ENCODE measurements around the gene PYGM. TPM values are rescaled to one million over a fixed set of nuclear protein-coding genes. Genes with fewer than 3 reads are reported as not detected.

Gene PYGM
- total RNA-seq, 1 donor from 2014 or later, result 3.1 TPM

DNA sequence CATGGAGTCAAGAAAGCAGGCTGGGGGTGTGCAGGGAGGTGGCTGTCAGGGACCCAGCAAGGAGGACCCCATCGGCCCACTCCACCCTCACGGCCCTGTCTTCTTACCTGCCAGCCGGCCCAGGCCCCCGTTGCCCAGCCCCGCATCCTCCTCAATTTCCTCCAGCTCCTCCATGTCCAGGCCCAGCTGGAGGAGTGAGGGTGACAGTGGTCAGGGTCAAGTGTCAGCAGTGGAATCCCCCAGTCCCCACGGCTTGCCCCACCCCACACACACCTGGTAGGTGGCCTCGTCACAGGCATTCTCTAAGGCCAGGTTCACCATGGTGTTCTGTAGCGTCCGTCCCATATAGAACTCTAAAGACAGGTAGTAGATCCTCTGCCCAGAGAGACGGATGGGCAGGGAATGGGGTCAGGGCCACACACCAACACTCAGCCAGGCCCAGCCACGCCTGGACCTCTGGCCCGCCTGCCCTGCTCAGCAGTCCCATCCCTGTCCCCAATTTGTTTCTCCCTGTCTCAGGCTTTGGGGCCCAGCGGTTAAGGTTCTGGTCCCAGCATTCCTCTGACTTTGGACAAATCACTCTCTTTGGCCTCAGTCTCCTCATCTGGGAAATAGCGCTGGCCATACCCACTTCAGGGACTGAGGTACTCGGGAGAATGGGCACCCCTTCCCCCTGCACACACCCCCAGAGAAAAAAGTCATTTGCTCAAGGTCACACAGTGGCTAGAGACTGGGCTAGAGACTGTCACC, 1.3 kb downstream of the PYGM start:
- Mint-ChIP-seq H3K27ac (no peak overlapping the region), H3K27me3 (no peaks in the 10 kb centered on the region), H3K36me3 (ENCODE audit: low read depth) (peaks cover 22% of the 10 kb centered on the region), H3K4me3 (no peak overlapping the region), H3K9me3 (no peaks in the 10 kb centered on the region), H3K4me1 (peaks cover 34% of the 10 kb centered on the region)
- intact Hi-C loops (cut with micrococcal nuclease), result no loop called here
- DNase-seq, result no peak

DNA sequence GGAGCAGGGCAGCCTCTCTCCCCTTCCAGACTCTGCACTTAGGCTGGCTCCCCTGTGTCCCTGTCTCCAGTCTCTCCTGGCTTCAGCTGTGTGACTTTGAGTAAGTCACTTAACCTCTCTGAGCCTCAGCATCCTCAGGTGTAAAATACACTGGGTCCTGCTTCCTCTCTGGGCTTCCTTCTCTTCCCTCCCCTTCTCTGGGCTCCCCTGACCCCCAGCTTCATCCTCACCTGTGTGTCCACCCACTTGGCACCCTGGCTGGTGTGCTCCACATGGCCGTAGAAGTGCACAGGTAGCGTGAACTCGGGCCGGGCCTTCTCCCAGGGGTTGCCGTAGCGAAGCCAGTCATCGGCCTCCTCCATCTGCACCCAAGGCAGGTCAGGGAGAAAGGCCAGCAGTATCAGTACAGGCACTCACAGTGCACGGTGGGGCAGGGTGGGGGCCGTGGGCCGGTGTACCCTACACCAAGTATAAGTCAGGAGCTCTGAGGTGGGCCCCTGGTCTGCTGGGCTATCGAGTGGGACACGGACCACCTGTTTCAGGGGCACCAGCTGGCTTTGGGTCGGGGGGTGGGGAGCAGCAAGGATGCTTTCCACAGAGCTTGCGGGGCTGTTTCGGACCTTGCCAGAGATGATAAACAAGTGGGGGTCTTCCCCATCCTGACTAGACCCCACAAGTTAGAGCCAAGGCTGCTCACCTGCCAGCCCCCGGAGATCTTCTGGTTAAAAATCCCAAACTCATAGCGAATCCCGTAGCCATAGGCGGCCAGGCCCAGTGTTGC, 2.0 kb downstream of the PYGM start:
- Mint-ChIP-seq H3K27me3 (no peaks in the 10 kb centered on the region), H3K36me3 (ENCODE audit: low read depth) (peaks cover 18% of the 10 kb centered on the region), H3K4me3 (no peak overlapping the region), H3K27ac (no peak overlapping the region), H3K4me1 (peaks cover 28% of the 10 kb centered on the region), H3K9me3 (no peaks in the 10 kb centered on the region)
- no peak for DNase-seq
- intact Hi-C loops (cut with micrococcal nuclease), result no loop called here

DNA sequence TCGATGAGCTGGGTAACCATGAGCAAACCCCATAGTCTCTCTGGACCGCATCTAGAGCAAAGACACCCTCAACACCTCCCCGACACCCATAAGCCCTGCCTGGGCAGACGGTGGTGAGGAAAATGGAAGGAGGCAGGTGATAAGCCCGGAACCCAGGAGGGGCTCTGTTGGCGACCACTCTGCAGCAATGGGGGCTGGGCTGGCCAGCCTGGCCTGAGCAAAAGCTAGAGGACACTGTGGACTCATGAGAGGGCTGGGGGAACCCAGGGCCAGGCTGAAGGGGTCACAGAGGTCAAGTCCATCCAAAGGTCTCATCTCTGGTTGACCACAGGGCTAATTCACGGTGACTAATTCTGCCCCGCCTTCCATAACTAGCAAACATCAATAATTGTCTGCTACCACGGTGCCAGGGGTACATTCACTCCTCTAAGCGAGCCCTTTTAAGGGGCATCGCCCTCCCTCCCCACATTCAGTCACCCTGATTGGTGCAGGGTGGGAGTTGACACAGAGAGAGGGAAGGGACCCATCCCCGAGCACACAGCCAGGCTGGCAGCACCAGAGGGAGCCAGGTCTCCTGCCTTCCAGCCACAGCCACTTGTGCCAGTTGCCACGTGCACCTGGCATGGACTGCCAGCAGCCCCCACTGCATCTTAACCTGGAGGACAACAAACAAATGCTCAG, 4.0 kb downstream of the PYGM start:
- H3K4me3 Mint-ChIP-seq, result no peak overlapping the region
- H3K9me3 Mint-ChIP-seq, result no peaks in the 10 kb centered on the region
- peaks cover 15% of the 10 kb centered on the region for H3K4me1 Mint-ChIP-seq
- intact Hi-C loops (cut with micrococcal nuclease), result no loop called here
- no peaks in the 10 kb centered on the region for H3K27me3 Mint-ChIP-seq
- H3K27ac Mint-ChIP-seq, result no peak overlapping the region
- peaks cover 14% of the 10 kb centered on the region for H3K36me3 Mint-ChIP-seq (ENCODE audit: low read depth)
- no peak for DNase-seq

DNA sequence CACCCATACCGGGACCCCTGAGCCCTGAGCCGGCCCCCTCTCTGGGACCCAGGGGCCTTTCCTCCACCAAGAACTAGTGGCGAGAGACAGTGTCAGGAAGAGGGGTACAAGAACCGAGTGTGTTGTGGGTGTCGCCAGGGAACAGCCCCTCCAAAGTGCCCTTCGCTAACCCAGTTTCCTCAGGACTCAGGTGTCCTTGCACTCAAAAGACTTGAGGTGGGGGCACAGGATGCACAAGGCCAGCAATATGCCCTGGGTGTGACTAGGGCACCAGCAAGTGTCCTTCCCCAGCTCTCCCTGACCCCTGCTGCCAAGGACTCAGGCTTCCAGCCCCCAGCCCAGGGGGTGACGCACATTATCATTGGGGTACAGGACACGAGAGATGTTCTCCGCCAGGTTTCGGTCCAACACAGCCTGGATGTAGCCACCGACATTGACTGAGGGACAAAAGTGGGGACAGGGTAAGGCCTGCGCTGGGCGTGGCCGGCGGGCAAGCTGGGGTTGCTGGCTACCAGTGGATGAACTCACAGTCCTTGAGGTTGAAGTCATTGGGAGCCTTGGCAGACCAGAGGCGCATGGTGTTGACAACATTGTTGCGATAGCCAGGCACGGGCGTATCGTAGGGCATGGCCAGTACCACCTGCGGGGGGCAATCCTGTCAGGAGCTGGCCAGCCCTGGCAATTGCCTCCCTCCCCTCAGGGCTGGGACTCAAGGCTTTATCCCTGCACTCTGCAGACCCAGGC, 4.7 kb downstream of the PYGM start:
- DNase-seq, result no peak
- peaks cover 18% of the 10 kb centered on the region for H3K36me3 Mint-ChIP-seq (ENCODE audit: low read depth)
- no peaks in the 10 kb centered on the region for H3K9me3 Mint-ChIP-seq
- intact Hi-C loops (cut with micrococcal nuclease), result no loop called here
- peaks cover 18% of the 10 kb centered on the region for H3K4me1 Mint-ChIP-seq
- no peaks in the 10 kb centered on the region for H3K27me3 Mint-ChIP-seq
- H3K27ac Mint-ChIP-seq, result no peak overlapping the region
- no peak overlapping the region for H3K4me3 Mint-ChIP-seq

DNA sequence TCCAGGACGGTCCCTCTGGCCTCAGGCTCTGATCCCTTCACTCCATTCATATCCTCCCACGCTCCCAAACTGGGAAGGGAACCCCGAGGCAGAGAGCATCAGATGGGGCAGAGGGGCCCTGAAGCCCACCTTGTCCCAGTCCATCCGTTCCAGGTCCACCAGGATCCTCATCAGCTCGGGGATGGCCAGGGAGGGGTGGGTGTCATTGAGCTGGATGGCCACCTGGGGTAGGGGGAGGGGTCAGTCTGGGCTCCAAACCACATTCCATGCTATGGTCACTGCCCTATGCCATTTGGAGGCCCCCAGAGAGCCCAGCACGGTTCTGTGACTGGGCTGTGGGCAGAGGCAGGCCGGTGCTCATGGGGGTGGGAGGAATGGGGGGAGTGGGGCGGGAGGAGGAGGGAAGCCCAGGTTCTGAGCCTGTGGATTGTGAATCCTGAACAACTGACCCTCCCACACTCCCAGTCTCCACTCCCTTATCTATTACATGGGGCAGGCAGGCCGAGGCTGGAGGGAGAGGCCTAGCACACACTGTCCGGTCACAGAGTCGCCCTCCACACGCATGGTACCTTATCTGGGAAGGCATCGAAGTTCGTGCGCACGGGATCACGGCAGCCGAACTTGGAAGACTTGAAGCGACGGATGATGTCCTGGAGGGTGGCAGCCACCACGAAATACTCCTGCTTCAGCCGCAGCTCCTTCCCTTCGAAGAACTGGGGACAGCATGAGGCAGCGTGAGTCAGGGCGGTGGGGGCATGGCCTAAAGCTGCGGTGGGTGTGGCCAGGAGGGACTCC, 5.5 kb downstream of the PYGM start:
- H3K4me1 Mint-ChIP-seq, result peaks cover 14% of the 10 kb centered on the region
- no peak overlapping the region for H3K27ac Mint-ChIP-seq
- no peak for DNase-seq

DNA sequence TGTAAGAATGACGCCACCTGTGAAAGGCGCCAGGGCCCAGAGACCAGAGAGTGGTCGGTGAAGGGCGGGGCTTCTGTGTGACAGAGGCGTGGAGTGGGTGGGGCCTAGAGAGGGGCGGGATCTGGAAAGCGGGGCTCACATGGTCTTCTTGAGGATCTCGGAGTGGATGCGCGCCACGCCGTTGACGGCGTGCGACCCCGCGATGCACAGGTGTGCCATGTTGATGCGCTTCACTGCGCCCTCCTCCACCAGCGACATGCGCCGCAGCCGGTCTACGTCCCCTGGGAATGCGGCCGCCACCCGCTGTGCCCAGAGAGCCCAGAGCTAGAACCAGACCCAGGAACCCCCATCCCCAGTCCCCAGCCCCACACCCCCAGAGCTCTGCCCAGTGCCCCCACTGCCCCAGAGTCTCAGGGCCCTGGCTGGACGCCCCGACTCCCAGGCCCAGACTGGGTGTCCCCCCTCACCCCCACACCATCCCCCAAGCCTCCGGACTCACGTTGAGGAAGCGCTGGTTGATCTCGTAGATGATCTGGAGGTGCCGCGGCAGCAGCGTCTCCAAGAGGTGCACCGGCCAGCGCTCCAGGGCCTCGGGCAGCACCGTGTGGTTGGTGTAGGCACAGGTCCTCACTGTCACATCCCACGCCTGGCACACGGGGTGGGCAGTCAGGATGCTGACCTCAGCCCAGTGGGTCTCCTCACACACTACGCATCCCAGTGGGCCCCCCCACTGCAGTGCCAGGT, 6.2 kb downstream of the PYGM start:
- intact Hi-C loops (cut with micrococcal nuclease), result no loop called here
- no peak for DNase-seq
- H3K9me3 Mint-ChIP-seq, result no peaks in the 10 kb centered on the region
- peaks cover 14% of the 10 kb centered on the region for H3K4me1 Mint-ChIP-seq
- no peak overlapping the region for H3K27ac Mint-ChIP-seq
- no peaks in the 10 kb centered on the region for H3K27me3 Mint-ChIP-seq
- no peak overlapping the region for H3K4me3 Mint-ChIP-seq
- H3K36me3 Mint-ChIP-seq (ENCODE audit: low read depth), result peaks cover 19% of the 10 kb centered on the region

More for the DNA sequence above, 5.5 kb downstream of the PYGM start:
- no peaks in the 10 kb centered on the region for H3K27me3 Mint-ChIP-seq
- intact Hi-C loops (cut with micrococcal nuclease), result no loop called here
- no peak overlapping the region for H3K4me3 Mint-ChIP-seq
- no peaks in the 10 kb centered on the region for H3K9me3 Mint-ChIP-seq
- peaks cover 18% of the 10 kb centered on the region for H3K36me3 Mint-ChIP-seq (ENCODE audit: low read depth)

DNA sequence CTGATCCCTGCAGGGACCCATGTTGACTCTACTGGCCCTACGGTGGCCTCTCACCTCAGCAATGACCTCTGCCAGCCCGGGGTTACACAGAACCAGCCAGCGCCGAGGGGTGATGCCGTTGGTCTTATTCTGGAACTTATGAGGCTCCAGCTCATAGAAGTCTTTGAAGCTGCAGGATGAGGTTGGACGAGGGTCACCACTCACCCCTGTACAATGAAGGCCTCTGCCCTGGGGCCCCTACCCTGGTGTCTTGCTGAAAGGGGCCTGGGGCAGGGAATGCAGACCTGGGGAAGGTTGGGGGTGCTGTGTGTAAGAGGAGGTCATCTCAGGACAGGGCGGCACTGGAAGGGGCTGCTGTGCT, 6.8 kb downstream of the PYGM start:
- no peak overlapping the region for H3K27ac Mint-ChIP-seq
- H3K4me1 Mint-ChIP-seq, result peaks cover 16% of the 10 kb centered on the region
- H3K9me3 Mint-ChIP-seq, result no peaks in the 10 kb centered on the region
- H3K27me3 Mint-ChIP-seq, result no peaks in the 10 kb centered on the region
- DNase-seq, result no peak
- H3K36me3 Mint-ChIP-seq (ENCODE audit: low read depth), result peaks cover 19% of the 10 kb centered on the region
- intact Hi-C loops (cut with micrococcal nuclease), result no loop called here
- H3K4me3 Mint-ChIP-seq, result no peak overlapping the region

DNA sequence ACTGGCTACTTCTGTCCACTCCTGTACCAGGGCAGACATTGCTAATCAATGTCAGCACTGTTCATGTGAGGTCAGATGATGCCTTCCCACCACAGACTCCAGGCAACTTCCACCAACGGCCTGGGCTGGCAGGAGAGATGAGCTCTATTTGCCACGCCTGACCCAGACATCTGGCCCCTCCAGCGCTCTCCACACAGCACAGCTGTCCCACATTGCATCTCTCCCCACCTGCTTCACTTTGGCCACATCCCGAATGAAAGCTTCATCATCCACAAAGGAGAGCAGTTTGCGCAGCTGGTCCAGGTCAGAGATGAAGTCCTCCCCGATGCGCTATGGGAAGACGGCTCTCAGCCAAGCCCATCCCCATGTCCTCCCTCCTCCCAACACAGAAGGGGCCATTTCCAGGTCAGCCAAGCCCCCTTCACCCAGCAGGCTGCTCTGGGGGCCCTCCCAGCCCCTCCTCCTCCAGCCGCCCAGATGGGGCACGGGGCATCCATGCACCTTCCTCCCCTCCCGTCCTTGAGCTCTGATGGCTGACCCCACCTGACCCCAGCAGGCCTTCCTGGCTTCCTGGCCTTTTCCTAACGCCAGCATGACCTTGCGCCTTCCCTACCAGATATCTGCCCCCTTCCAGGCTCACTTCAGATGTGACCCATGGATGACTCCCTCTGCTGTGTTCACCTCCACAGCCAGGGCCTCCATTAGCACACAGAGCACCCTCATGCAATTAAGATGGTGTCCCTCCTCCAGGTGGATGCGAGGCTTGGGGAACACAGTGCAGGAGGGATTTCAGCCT, 7.4 kb downstream of the PYGM start:
- H3K27ac Mint-ChIP-seq, result no peak overlapping the region
- peaks cover 13% of the 10 kb centered on the region for H3K4me1 Mint-ChIP-seq
- H3K36me3 Mint-ChIP-seq (ENCODE audit: low read depth), result peaks cover 18% of the 10 kb centered on the region
- H3K27me3 Mint-ChIP-seq, result no peaks in the 10 kb centered on the region
- no peak overlapping the region for H3K4me3 Mint-ChIP-seq
- no peaks in the 10 kb centered on the region for H3K9me3 Mint-ChIP-seq
- intact Hi-C loops (cut with micrococcal nuclease), result no loop called here
- DNase-seq, result no peak

DNA sequence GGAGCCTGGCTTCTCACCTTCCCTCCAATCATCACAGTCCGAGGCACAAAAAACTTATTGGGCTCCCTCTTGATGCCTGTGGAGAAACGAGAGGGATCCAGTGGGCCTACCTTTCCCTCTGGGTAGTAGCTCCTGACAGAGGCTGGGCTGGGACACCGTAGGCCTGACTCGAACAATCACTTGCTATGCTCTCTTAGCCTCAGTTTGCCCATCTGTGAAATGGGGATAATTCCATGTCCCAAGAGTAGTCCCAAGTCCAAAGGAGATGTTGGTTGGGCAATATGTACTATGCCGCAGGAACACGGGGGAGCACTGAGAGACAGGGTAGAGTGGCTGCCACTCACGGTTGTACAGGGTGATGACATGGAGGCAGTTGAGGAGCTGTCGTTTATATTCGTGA, 8.2 kb downstream of the PYGM start:
- Mint-ChIP-seq H3K4me1 (peaks cover 12% of the 10 kb centered on the region), H3K4me3 (no peak overlapping the region), H3K27ac (no peak overlapping the region), H3K27me3 (no peaks in the 10 kb centered on the region), H3K36me3 (ENCODE audit: low read depth) (peaks cover 17% of the 10 kb centered on the region), H3K9me3 (no peaks in the 10 kb centered on the region)
- no peak for DNase-seq
- intact Hi-C loops (cut with micrococcal nuclease), result no loop called here

DNA sequence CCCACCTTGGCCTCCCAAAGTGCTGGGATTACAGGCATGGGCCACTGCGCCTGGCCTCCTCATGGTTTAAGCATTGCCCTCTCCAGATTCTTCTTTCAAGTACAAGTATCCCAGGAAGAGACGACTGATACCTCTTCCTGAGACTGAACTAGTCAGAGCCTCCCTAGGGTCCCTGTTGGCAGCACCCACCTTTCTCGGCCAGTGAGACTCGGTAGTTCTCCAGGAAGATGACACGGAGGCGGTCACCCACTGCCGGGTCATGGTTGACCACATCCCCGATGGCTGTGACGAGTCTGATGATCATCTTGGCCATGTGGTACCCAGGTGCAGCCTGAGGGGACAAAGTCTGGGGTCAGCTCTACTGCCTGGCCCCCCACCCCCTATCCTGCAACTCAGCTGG, 8.6 kb downstream of the PYGM start:
- H3K27ac Mint-ChIP-seq, result no peak overlapping the region
- H3K9me3 Mint-ChIP-seq, result no peaks in the 10 kb centered on the region
- H3K4me1 Mint-ChIP-seq, result peaks cover 16% of the 10 kb centered on the region
- no peak for DNase-seq
- H3K27me3 Mint-ChIP-seq, result no peaks in the 10 kb centered on the region
- H3K4me3 Mint-ChIP-seq, result no peak overlapping the region
- intact Hi-C loops (cut with micrococcal nuclease), result no loop called here
- peaks cover 17% of the 10 kb centered on the region for H3K36me3 Mint-ChIP-seq (ENCODE audit: low read depth)

DNA sequence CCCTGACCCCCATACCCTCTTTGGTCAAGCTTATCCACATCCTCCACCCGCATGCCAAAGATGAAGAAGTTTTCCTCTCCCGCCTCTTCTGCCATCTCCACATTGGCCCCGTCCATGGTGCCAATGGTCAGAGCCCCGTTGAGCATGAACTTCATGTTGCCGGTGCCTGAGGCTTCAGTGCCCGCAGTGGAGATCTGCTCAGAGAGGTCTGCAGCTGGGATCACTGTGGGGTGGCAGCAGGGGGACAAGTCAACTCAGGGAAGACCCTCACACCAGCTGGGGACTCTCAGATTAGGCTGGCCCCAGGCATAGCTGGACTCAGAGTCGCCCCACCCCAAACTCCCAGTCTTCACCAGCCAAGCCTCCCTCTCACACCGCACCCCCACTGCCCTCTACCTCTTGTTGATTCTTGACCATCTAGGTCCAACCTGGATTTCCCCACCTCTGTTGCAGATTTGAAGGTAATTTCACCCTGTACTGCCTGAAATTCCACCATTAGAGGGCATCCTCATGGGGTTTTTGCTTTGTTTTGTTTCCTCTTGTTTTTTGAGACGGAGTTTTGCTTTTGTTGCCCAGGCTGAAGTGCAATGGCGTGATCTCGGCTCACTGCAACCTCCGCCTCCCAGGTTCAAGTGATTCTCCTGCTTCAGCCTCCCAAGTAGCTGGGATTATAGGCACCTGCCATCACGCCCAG, 9.3 kb downstream of the PYGM start:
- peaks cover 18% of the 10 kb centered on the region for H3K4me1 Mint-ChIP-seq
- DNase-seq, result peak; percentile 62
- no peaks in the 10 kb centered on the region for H3K27me3 Mint-ChIP-seq
- no peaks in the 10 kb centered on the region for H3K9me3 Mint-ChIP-seq
- no peak overlapping the region for H3K4me3 Mint-ChIP-seq
- intact Hi-C loops (cut with micrococcal nuclease), result no loop called here
- H3K36me3 Mint-ChIP-seq (ENCODE audit: low read depth), result peaks cover 17% of the 10 kb centered on the region
- no peak overlapping the region for H3K27ac Mint-ChIP-seq
